Astrocyte (in vitro differentiated cells and primary cell): ENCODE measurements around the gene SLC16A13. TPM values are rescaled to one million over a fixed set of nuclear protein-coding genes. Genes with fewer than 3 reads are reported as not detected.

Experiments
- DNase-seq: peaks from one replicate; pipeline ENCODE4 v3.0.0-alpha.2; 2010; ENCODE audit warnings: low read depth
- FAIRE-seq: peaks from 2 replicates; lab custom pipeline; 2011; peaks lifted over from hg19 to GRCh38; lab: Jason Lieb, UNC
- H2AFZ ChIP-seq: 2 replicates; pipeline ENCODE4 v1.6.0; 2012; ENCODE audit warnings: low read depth, low read length, inconsistent platforms
- H3K27ac ChIP-seq: 2 replicates; pipeline ENCODE4 v1.5.1; 2011; ENCODE audit warnings: low read depth, low read length, inconsistent platforms
- H3K27me3 ChIP-seq: 2 replicates; pipeline ENCODE4 v1.6.0; 2011; ENCODE audit warnings: low read length, inconsistent platforms; ENCODE audit not compliant: insufficient read depth
- H3K36me3 ChIP-seq: 2 replicates; pipeline ENCODE4 v1.5.1; 2011; ENCODE audit warnings: low read length, inconsistent platforms; ENCODE audit not compliant: insufficient read depth
- H3K4me1 ChIP-seq: 2 replicates; pipeline ENCODE4 v1.5.1; 2011; ENCODE audit warnings: low read length, inconsistent platforms; ENCODE audit not compliant: insufficient read depth
- H3K4me2 ChIP-seq: 2 replicates; pipeline ENCODE4 v1.6.0; 2012; ENCODE audit warnings: low read length, inconsistent platforms
- H3K4me3 ChIP-seq: 2 replicates; pipeline ENCODE4 v1.5.1; 2011; ENCODE audit warnings: low read depth, mild to moderate bottlenecking, low read length, inconsistent platforms; ENCODE audit not compliant: insufficient read depth
- H3K79me2 ChIP-seq: 2 replicates; pipeline ENCODE4 v1.6.0; 2012; ENCODE audit warnings: mild to moderate bottlenecking, low read length, inconsistent platforms; ENCODE audit not compliant: insufficient read depth
- H3K9ac ChIP-seq: 2 replicates; pipeline ENCODE4 v1.6.0; 2012; ENCODE audit warnings: mild to moderate bottlenecking, low read length, inconsistent platforms
- H3K9me3 ChIP-seq: 2 replicates; pipeline ENCODE4 v1.5.1; 2012; ENCODE audit warnings: low read depth, mild to moderate bottlenecking, low read length, inconsistent platforms; ENCODE audit not compliant: insufficient read depth
- H4K20me1 ChIP-seq: 2 replicates; pipeline ENCODE4 v1.6.0; 2012; ENCODE audit warnings: low read length, inconsistent platforms; ENCODE audit not compliant: insufficient read depth
- H3K27ac Mint-ChIP-seq: one replicate; pipeline ENCODE4 v1.8.0; 2021; ENCODE audit warnings: mild to moderate bottlenecking, mixed read lengths; ENCODE audit not compliant: unreplicated experiment
- H3K27me3 Mint-ChIP-seq: one replicate; pipeline ENCODE4 v1.8.0; 2021; ENCODE audit warnings: low read depth, mixed read lengths; ENCODE audit not compliant: unreplicated experiment
- H3K36me3 Mint-ChIP-seq: one replicate; pipeline ENCODE4 v1.8.0; 2021; ENCODE audit warnings: low read depth, mixed read lengths; ENCODE audit not compliant: unreplicated experiment
- H3K4me1 Mint-ChIP-seq: one replicate; pipeline ENCODE4 v1.8.0; 2021; ENCODE audit warnings: low read depth, mixed read lengths; ENCODE audit not compliant: unreplicated experiment
- H3K4me3 Mint-ChIP-seq: one replicate; pipeline ENCODE4 v1.8.0; 2021; ENCODE audit warnings: mild to moderate bottlenecking, moderate library complexity, mixed read lengths; ENCODE audit not compliant: unreplicated experiment
- H3K9me3 Mint-ChIP-seq: one replicate; pipeline ENCODE4 v1.8.0; 2021; ENCODE audit warnings: mild to moderate bottlenecking, mixed read lengths; ENCODE audit not compliant: unreplicated experiment
- CTCF ChIP-seq: IDR thresholded peaks from 2 replicates; pipeline ENCODE4 v1.5.1; 2011; ENCODE audit warnings: low read depth, mild to moderate bottlenecking, inconsistent platforms, low read length, moderate library complexity; ENCODE audit not compliant: insufficient read depth
- EZH2 ChIP-seq: IDR thresholded peaks from 2 replicates; pipeline ENCODE4 v1.6.1; 2012; ENCODE audit warnings: mild to moderate bottlenecking, low read length, inconsistent platforms; ENCODE audit not compliant: insufficient read depth
- total RNA-seq: library from RNA; stranded (reverse); gene quantifications from 2 replicates; pipeline ENCODE4 v1.2.1, GENCODE V29; 2021

SLC16A13 gene
- total RNA-seq, 1 donor from 2014 or later = 6.6 TPM

- FAIRE-seq (no peak), DNase-seq (peak; percentile 61)
- H3K79me2 ChIP-seq = peaks cover 37% of the 10 kb centered on the region
- peak overlapping the region; percentile 94 for H3K9ac ChIP-seq
- H4K20me1 ChIP-seq = peaks cover 9% of the 10 kb centered on the region
- H2AFZ ChIP-seq = peak overlapping the region; percentile 72
- no peaks in the 10 kb centered on the region for H3K27me3 ChIP-seq
- peak overlapping the region; percentile 89 for H3K4me3 Mint-ChIP-seq
- peak overlapping the region; percentile 89 for H3K4me2 ChIP-seq
- peak overlapping the region; percentile 96 for H3K27ac Mint-ChIP-seq
- no peak for TF ChIP-seq EZH2
- no peak for TF ChIP-seq CTCF
- no peaks in the 10 kb centered on the region for H3K27me3 Mint-ChIP-seq
- H3K4me1 ChIP-seq = peaks cover 38% of the 10 kb centered on the region
- peaks cover 32% of the 10 kb centered on the region for H3K4me1 Mint-ChIP-seq
- peak overlapping the region; percentile 99 for H3K27ac ChIP-seq
- no peaks in the 10 kb centered on the region for H3K36me3 ChIP-seq
- H3K36me3 Mint-ChIP-seq = peaks cover 4% of the 10 kb centered on the region
- peak overlapping the region; percentile 70 for H3K4me3 ChIP-seq
- no peaks in the 10 kb centered on the region for H3K9me3 ChIP-seq
- no peaks in the 10 kb centered on the region for H3K9me3 Mint-ChIP-seq
Measured at GRCh38 chr17:7014995-7015958, 20.5 kb upstream of the SLC16A13 start.

GRCh38 chr17:7016418-7016817 lies 19.4 kb upstream of the SLC16A13 start:
- Histone ChIP-seq H4K20me1 (no peaks in the 10 kb centered on the region), H2AFZ (no peak overlapping the region), H3K9me3 (no peaks in the 10 kb centered on the region), H3K36me3 (no peaks in the 10 kb centered on the region), H3K4me2 (no peak overlapping the region), H3K79me2 (peaks cover 25% of the 10 kb centered on the region), H3K4me3 (no peak overlapping the region), H3K27me3 (no peaks in the 10 kb centered on the region), H3K27ac (no peak overlapping the region), H3K9ac (no peak overlapping the region), H3K4me1 (peaks cover 31% of the 10 kb centered on the region)
- no peak for TF ChIP-seq EZH2
- no peak for TF ChIP-seq CTCF
- no peak overlapping the region for H3K4me3 Mint-ChIP-seq
- H3K4me1 Mint-ChIP-seq = peaks cover 24% of the 10 kb centered on the region
- DNase-seq (no peak), FAIRE-seq (no peak)
- peaks cover 9% of the 10 kb centered on the region for H3K27me3 Mint-ChIP-seq
- H3K27ac Mint-ChIP-seq = peak overlapping the region; percentile 69
- H3K9me3 Mint-ChIP-seq = no peaks in the 10 kb centered on the region
- H3K36me3 Mint-ChIP-seq = peaks cover 4% of the 10 kb centered on the region
